ENCODE measurements around the gene ALDH16A1. TPM values are rescaled to one million over a fixed set of nuclear protein-coding genes. Genes with fewer than 3 reads are reported as not detected.

The ALDH16A1 gene
- total RNA-seq, 1 experiment from 2014 or later: 40.9 TPM

GRCh38 chr19:49514151-49514550 is 61.1 kb downstream of the ALDH16A1 start:
- Histone ChIP-seq H4K20me1 (ENCODE audit: insufficient read depth) (no peaks in the 10 kb centered on the region), H3K4me2 (no peak overlapping the region), H3K36me3 (ENCODE audit: low read depth) (no peaks in the 10 kb centered on the region), H3F3A (ENCODE audit: insufficient read depth, low read depth) (0 out of 2 replicates have a peak, but pooled peaks cover 4% of the 10 kb centered on the region), H3K27me3 (ENCODE audit: insufficient read depth, low read depth) (peaks cover 10% of the 10 kb centered on the region; the same call in 1 of the 2 replicates), H2AFZ (no peak overlapping the region), H3K27ac (no peak overlapping the region), H3K9me3 (ENCODE audit: insufficient read depth, low read depth) (no peaks in the 10 kb centered on the region), H3K9me2 (ENCODE audit: insufficient read depth) (no peaks in the 10 kb centered on the region), H3K79me2 (ENCODE audit: low read depth) (no peaks in the 10 kb centered on the region), H3K4me3 (no peak overlapping the region), H3K4me1 (replicated peaks; ENCODE audit: insufficient read depth) (no peaks in the 10 kb centered on the region)
- ChIA-PET POLR2A (ENCODE audit: unreplicated experiment) (no interaction called here), CTCF (no interaction called here)
- no peak for DNase-seq
- intact Hi-C loops (cut with micrococcal nuclease; ENCODE audit: unreplicated experiment): no loop called here
- TF ChIP-seq CTCF (conservative IDR thresholded peaks at IDR 0.05) (no peak), EZH2 (IDR thresholded peaks at IDR 0.05; ENCODE audit: low read depth) (no peak)
- BruUV-seq (replicated peaks): no TSS peak

GRCh38 chr19:49515767-49516166 is 62.7 kb downstream of the ALDH16A1 start:
- Histone ChIP-seq H3F3A (ENCODE audit: insufficient read depth, low read depth) (0 out of 2 replicates have a peak, but pooled peaks cover 8% of the 10 kb centered on the region), H3K27ac (no peak overlapping the region), H4K20me1 (ENCODE audit: insufficient read depth) (no peaks in the 10 kb centered on the region), H3K36me3 (ENCODE audit: low read depth) (no peaks in the 10 kb centered on the region), H3K4me1 (replicated peaks; ENCODE audit: insufficient read depth) (no peaks in the 10 kb centered on the region), H3K9me3 (ENCODE audit: insufficient read depth, low read depth) (no peaks in the 10 kb centered on the region), H3K79me2 (ENCODE audit: low read depth) (no peaks in the 10 kb centered on the region), H3K4me3 (no peak overlapping the region), H3K9me2 (ENCODE audit: insufficient read depth) (no peaks in the 10 kb centered on the region), H3K27me3 (ENCODE audit: insufficient read depth, low read depth) (peaks cover 10% of the 10 kb centered on the region; the same call in 1 of the 2 replicates), H3K4me2 (no peak overlapping the region), H2AFZ (no peak overlapping the region)
- no peak for TF ChIP-seq EZH2 (IDR thresholded peaks at IDR 0.05; ENCODE audit: low read depth)
- no peak for TF ChIP-seq CTCF (conservative IDR thresholded peaks at IDR 0.05)
- DNase-seq: no peak
- ChIA-PET CTCF (interaction anchor here (0.5 to 1.2 kb wide), 2 partner anchors 34 to 55 kb away, joined by 8 to 9 read pairs; no protein-coding TSS in a partner anchor), POLR2A (ENCODE audit: unreplicated experiment) (interaction anchor here (0.5 to 0.6 kb wide), 2 partner anchors 19 to 161 kb away, joined by 3 to 11 read pairs; partner anchors contain the start of gene PRMT1)
- intact Hi-C loops (cut with micrococcal nuclease; ENCODE audit: unreplicated experiment): no loop called here
- no TSS peak for BruUV-seq (replicated peaks)

- no peak for DNase-seq
Observed at GRCh38 chr19:49518033-49518432, 65.0 kb downstream of the ALDH16A1 start.

More at GRCh38 chr19:49518033-49518432, 65.0 kb downstream of the ALDH16A1 start:
- no peak overlapping the region for H3K4me3 ChIP-seq
- intact Hi-C loops (cut with micrococcal nuclease; ENCODE audit: unreplicated experiment): no loop called here
- no peaks in the 10 kb centered on the region for H3K9me3 ChIP-seq (ENCODE audit: insufficient read depth, low read depth)
- no peak overlapping the region for H3K27ac ChIP-seq
- H3K4me1 ChIP-seq (replicated peaks; ENCODE audit: insufficient read depth): no peaks in the 10 kb centered on the region
- H3K79me2 ChIP-seq (ENCODE audit: low read depth): no peaks in the 10 kb centered on the region
- H3K4me2 ChIP-seq: no peak overlapping the region
- no peak overlapping the region for H2AFZ ChIP-seq
- H3F3A ChIP-seq (ENCODE audit: insufficient read depth, low read depth): peaks cover 12% of the 10 kb centered on the region; the same call in 1 of the 2 replicates
- POLR2A ChIA-PET (ENCODE audit: unreplicated experiment): no interaction called here
- TF ChIP-seq CTCF (conservative IDR thresholded peaks at IDR 0.05): no peak
- no peak for TF ChIP-seq EZH2 (IDR thresholded peaks at IDR 0.05; ENCODE audit: low read depth)
- peaks cover 7% of the 10 kb centered on the region; the same call in 1 of the 2 replicates for H3K27me3 ChIP-seq (ENCODE audit: insufficient read depth, low read depth)
- CTCF ChIA-PET: interaction anchor here (0.5 kb wide), 1 partner anchor 74 kb away, joined by 13 read pairs; no protein-coding TSS in a partner anchor
- no peaks in the 10 kb centered on the region for H3K9me2 ChIP-seq (ENCODE audit: insufficient read depth)
- H3K36me3 ChIP-seq (ENCODE audit: low read depth): no peaks in the 10 kb centered on the region
- no peaks in the 10 kb centered on the region for H4K20me1 ChIP-seq (ENCODE audit: insufficient read depth)
- BruUV-seq (replicated peaks): no TSS peak

Small RNAs within 50 kb of the gene (microRNA-seq; reads per million reads assigned to microRNA genes)
- gene MIR150 (ENCODE audit: borderline number of aligned reads, borderline replicate concordance): 20.2 reads per million, percentile 32 among the genes with 10 or more reads in this experiment

Other genes with a start within 250 kb of the ALDH16A1 start
- 0.48 and 0.61 TPM in 2 replicates for gene SLC6A16, start 128.0 kb upstream of the ALDH16A1 start, total RNA-seq (2021)
- not detected in 2 replicates for gene CD37, start 117.8 kb upstream of the ALDH16A1 start, total RNA-seq (2021)
- 55.5 and 55.6 TPM in 2 replicates for gene TEAD2, start 90.8 kb upstream of the ALDH16A1 start, total RNA-seq (2021)
- gene DKKL1, start 89.3 kb upstream of the ALDH16A1 start, total RNA-seq (2021): 0.85 TPM in 1 of 2 replicates, not detected in the other
- gene KASH5, start 65.0 kb upstream of the ALDH16A1 start, total RNA-seq (2021): 0.39 TPM in 1 of 2 replicates, not detected in the other
- gene PTH2, start 29.8 kb upstream of the ALDH16A1 start, total RNA-seq (2021): not detected in 2 replicates
- gene GFY, start 27.8 kb upstream of the ALDH16A1 start, total RNA-seq (2021): not detected in 2 replicates
- 0.68 and 0.70 TPM in 2 replicates for gene SLC17A7, start 11.7 kb upstream of the ALDH16A1 start, total RNA-seq (2021)
- gene PIH1D1, start 1.4 kb upstream of the ALDH16A1 start, total RNA-seq (2021): 156 and 184 TPM in 2 replicates
- gene FLT3LG, start 21.0 kb downstream of the ALDH16A1 start, total RNA-seq (2021): 5.1 and 5.3 TPM in 2 replicates
- gene RPL13A, start 34.4 kb downstream of the ALDH16A1 start, total RNA-seq (2021): 2,360 and 3,865 TPM in 2 replicates
- gene RPS11, start 43.2 kb downstream of the ALDH16A1 start, total RNA-seq (2021): 1,702 and 2,282 TPM in 2 replicates
- 4.8 and 6.7 TPM in 2 replicates for gene FCGRT, start 59.4 kb downstream of the ALDH16A1 start, total RNA-seq (2021)
- gene RCN3, start 74.8 kb downstream of the ALDH16A1 start, total RNA-seq (2021): 0.75 and 0.96 TPM in 2 replicates
- gene NOSIP, start 127.3 kb downstream of the ALDH16A1 start, total RNA-seq (2021): 63.6 and 71.3 TPM in 2 replicates
- 16.2 TPM in 2 replicates for gene PRRG2, start 128.1 kb downstream of the ALDH16A1 start, total RNA-seq (2021)
- 40.4 and 41.3 TPM in 2 replicates for gene PRR12, start 138.0 kb downstream of the ALDH16A1 start, total RNA-seq (2021)
- gene RRAS, start 186.9 kb downstream of the ALDH16A1 start, total RNA-seq (2021): 36.6 and 40.6 TPM in 2 replicates
- gene SCAF1, start 189.0 kb downstream of the ALDH16A1 start, total RNA-seq (2021): 86.9 and 91.3 TPM in 2 replicates
- 181 and 220 TPM in 2 replicates for gene IRF3, start 212.6 kb downstream of the ALDH16A1 start, total RNA-seq (2021)
- 80.3 and 84.8 TPM in 2 replicates for gene BCL2L12, start 212.7 kb downstream of the ALDH16A1 start, total RNA-seq (2021)
- 228 and 261 TPM in 2 replicates for gene PRMT1, start 224.0 kb downstream of the ALDH16A1 start, total RNA-seq (2021)
- gene ADM5, start 236.4 kb downstream of the ALDH16A1 start, total RNA-seq (2021): 9.5 and 14.2 TPM in 2 replicates
- gene CPT1C, start 237.9 kb downstream of the ALDH16A1 start, total RNA-seq (2021): 1.7 and 2.1 TPM in 2 replicates